ENCODE data around the gene SKI.
"Not testable (repeated sequence)": the region's sequence is repeated elsewhere in the genome, so short reads cannot be mapped to it uniquely, and the experiment has no call there.

The SKI gene

DNA sequence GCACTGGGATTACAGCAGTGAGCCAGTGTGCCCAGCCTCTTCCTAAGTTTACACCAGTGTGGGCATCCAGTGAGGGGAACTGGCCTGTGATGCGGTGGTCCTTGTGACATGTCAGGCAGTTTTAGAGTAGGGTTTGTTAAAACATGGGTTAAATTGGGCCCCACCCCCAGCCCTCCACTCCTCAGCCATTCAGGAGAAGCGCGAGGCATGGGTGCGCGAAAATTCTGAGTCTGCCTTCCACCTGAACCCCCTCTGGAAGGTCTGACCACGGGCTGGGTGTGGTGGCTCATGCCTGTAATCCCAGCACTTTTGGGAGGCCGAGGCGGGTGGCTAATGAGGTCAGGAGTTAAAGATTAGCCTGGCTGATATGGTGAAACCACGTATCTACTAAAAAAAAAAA lies 51.7 kb downstream of the SKI start:
- DNase-seq, result no peak

DNA sequence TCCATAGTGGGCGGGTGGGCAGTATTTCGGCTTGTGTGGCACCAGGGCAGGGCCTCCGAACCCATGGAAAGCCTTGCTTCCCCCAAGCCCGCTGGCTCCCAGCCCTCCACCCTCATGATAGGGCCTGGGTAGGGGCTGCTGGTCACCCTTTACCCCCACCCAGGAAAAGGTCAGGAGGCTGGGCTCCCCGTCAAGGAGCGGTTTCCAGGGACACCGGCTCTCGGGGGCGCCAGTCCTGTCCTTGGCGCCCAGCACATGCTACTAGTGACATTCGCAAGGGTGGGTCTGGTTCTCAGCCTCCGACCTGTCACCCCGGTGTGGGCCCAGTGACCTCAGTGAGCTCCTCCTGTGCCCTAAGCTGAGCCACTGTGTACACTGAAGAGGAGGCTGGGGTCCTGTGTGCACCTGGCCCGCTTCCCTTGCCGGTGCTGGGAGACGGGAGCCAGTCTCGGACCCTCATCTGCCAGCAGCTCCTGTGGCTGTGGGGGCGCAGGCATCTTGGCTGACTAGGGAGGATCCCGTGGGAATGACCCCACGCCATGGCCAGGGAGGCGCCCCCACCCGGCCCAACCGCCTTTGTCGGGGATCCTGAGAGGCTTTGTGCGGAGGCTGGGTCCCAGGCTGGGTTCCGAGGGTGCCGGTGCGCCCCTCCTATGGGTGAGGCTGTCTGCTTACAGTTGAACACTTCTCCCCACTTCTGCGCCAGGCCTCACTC lies 54.6 kb downstream of the SKI start:
- DNase-seq, result no peak

DNA sequence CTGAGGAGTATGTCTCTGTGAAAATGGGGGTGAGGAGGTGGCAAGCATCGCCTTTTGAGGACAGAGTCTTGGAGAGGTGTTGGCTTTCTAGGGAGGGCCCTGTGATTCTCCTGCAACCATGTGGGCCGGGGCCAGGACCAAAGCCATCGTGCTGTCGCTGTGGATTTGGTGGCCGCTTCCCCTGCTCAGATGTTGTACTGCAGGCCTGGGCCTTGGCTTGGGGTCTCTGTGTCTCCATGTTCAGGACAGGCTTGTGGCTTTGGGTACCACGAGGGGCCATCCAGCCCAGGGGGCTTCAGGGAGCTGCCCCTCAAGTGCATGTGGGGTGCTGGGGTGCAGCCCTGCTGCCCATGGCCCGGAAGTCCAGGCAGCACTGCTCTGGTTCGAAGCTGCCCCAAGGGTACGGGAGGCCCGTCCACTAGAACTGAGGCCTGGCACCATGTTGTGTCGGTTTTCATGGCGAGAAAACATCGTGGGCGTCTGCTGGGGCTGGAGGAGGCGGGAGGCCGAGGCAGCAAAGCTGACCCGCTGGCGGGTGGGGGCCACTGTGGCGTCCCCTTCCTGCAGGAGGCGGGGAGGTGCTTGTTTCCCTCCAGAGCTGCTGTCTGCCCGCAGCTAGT lies 55.4 kb downstream of the SKI start:
- no peak for DNase-seq

DNA sequence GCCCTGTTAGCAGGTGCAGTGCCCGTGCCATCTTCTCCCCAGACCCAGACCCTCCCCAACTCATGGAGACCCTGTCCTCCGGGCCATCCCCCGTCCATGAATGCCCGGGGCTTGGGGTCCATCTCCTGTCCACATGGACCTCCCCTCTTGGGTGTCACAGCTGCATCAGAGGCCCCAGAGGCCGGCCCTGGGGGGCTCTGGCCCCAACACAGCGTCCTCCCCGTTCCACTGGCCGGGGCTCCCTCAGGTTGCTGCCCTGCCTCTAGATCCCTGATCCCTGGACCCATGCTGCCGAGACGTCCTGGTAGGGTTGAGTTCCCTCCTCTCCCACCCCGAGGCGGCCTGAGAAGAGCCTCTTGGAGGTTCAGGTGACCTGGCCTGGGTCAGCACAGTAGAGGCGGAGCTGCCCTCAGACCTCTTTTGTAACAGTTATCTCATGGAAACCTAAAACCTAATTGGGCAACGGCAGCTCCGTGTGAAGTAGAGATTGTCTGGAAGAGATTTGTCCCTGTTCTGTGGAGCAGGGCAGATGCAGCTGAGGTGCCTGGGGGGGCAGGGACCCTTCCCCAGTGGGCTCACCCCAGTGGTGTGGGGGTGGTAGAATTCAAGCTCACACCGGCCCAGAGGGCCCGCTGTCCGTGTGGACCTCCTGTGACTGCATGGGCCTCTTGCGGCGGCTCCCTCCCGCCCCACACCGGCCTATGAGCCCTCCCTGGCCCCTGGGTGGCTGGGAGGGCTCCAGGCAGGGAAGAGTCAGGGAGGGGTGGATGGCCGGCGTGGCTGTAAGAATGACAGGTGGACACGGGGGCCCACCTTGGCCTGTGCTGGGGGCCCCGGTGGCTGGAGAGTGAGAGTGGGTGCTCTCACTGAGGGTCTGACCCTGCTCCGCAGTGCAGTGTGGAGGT lies 56.1 kb downstream of the SKI start:
- DNase-seq, result no peak

DNA sequence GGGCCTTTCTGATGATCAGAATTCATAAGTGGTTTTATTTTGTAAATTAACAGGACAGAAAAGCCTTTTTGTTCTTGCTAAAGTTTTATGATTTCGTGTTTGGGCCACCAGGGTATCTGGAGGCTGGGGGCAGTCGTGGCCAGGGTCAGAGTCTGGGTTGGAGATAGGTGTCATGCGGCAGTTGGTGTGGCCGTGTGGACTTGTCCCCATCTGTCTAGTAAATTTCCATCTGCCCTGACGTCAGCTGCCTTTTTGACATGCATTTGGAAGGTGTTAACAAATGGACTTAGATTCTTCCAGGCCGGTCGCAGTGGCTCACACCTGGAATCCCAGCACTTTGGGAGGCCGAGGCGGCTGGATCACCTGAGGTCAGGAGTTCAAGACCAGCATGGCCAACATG lies 56.8 kb downstream of the SKI start:
- DNase-seq, result no peak

DNA sequence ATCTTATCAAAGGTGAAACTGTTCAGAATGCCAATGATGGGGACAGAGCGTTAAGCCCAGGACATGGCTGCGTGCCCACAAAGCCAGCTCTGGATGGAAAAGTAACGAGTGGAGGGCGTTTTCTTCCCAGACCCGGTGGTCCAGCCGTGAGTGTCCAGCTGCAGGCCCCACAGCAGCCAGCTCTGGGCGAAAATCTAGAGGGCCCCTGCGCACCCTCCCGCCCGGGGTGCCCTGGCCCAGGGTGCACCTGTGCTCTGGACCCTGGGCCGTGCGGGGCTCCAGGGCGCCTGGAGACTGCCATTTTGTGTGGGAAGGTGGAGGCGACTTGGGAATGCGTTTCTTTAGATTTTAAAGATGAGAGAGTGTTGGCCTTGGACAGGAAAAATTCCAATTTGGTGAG lies 58.8 kb downstream of the SKI start:
- no peak for DNase-seq

DNA sequence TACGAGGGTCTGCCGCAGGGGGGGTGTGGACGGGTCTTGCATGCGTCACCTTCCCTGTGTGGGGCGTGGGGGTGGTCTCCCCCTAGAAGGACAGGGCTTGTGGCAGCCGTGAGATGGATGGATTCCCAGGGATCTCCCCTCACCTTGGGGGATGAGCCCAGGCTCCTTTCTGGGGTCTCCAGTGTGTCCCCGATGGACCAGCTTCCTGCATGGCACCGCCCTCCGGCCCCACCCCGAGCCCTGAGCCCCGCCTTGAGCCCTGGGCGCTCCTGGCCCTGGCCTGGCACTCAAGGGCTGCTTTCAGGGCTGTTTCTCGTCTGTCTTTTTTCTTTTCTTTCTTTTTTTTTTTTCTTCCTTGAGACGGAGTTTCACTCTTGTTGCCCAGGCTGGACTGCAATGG lies 59.5 kb downstream of the SKI start:
- no peak for DNase-seq

DNA sequence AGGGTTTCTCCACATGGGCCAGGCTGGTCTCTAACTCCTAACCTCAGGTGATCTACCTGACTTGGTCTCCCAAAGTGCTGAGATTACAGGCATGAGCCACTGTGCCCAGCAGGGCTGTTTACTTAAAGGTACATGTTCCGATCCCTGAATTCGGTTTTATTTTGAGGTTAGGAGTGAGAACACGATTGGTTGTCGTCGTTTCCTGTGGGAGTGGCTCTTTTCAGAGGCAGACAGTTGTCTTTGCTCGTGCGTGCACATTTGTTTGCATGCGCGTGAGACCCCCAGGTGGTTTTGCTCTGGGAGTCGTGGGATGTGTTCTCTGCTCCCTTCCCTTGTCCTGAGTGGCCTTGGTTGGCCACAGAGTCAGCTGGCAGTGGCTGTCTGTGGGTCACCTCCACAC lies 60.2 kb downstream of the SKI start:
- DNase-seq, result no peak

DNA sequence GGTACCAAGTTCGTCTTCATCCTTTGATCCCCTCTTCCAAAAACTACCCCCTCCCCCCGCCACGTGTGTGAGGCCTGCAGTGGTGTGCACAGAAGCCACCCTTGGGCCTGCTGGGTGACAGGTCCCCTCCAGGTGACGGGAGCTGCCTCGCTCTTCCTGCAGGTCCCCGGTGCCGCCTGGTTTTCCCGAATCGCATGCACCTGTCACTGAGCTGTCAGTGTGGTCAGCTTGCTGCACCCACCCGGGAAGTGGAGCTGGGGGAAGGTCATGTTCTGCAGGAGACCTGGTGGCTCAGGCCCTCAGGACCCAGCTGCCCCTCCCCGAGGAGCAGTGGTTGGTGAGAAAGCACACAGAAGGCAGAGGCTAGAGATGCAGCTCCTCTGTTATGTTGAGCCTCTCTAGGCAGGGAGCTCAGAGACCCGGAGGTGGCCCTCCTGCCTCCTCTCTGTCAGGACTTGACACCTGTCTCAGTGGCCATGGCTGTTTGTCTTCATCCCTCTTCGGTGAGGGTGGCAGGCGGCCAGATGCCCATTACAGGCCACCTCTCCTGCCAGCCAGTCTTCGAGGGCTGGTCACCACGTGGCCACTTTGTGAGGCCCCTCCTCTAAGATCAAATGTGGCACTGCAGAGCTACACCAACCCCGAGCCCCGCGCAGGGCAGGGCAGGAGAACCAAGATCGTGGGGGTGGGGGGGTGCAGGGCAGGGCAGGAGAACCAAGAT lies 60.9 kb downstream of the SKI start:
- DNase-seq, result no peak

DNA sequence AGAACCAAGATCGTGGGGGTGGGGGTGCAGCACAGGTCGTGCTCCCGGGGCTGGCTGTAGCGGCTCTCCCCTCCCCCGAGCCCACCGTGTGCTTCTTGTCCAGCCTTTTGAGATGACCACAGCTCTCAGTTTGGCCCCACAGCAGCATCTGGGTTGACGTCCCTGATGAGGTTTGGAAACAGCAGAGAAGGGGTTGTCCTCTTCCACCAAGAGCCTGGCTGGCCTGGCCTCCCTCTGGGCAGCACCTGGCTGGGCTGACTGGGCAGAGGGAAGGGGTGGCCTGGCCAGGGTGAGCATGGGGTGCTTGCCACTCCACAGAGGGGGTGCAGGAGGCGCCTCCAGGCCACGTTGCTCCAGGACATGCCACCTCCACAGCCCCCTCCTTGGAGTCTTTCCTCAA lies 61.5 kb downstream of the SKI start:
- DNase-seq, result no peak

DNA sequence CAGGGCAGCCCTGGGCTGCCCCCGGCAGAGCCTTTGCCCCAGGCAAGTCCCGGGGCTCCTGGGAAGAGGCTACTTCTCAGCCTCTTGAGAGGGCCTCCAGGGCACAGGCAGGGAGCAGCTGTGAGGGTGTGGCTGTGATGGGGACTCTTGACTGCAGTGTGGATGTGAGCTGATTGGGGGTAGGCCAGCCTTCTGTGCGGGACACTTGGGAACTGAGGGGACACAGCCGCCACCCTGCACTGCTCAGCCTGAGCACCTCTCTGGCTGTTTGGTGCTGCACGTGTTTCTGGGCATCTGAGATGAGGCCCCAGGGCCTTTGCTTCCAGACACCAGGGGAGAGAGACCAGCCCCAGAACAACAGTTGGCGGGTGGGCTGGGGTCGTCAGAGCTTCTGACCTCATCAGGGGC lies 62.1 kb downstream of the SKI start:
- no peak for DNase-seq

DNA sequence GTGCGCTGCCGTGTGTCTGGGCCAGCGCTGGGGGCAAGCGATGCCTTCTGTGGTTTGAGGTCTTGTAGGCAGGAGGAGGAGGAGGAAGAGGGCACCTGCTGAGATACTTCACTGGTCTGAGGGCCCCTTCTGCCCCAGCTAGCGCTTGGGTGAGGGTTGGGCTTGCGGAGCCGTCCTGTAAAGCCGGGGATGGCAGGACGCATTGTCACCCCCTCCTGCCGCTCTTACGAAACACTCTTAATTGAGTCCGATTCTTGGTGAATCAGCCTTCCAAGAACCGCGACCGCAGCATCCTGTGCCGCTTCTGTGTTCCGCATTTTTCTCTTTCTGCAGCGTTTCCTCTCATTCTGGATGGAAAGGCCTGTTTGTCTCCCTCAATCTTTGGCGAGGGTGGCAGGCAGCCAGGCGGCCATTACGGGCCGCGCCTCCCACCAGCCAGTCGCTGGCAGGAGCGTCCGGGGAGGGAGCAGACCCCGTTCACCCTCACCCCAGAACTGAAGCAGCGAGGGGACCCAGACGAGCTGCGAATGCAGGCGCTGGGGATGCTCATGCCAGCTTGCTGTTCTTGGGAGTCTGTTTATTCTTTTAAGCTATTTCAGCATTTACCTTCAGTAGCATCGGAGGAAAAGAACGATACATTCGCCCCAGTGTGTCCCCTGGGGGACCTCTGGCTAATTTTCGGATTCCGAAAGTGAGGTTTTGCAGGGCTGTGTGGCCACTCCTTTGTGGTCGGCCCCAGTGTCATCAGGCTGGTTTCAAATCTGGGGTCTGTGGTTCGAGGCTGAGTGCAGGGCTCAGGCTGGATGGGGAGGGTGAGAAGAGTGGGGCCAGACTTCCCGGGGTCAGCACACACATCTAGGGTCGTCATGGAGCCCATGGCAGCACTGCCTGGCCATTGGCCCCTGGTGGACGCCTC lies 62.7 kb downstream of the SKI start:
- no peak for DNase-seq

DNA sequence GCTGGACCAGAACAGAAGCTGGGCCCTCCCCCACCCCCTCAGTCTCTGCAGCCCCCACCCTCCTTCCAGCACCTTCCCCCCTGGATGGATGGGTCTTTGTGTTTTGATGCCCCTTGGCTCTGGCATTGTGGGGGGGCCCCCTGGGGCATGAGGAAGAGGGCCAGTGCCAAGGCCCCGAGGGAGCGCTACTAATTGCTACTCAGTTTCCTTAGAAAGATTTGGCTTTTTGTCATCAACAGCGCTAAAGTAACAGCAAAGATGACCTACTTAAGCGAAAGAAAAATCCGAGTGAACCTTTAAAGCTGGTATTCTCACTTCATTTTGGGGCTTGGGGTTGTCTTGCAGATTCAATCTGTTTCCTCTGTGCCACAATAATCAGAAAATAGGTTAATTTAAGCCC lies 63.5 kb downstream of the SKI start:
- DNase-seq, result no peak

DNA sequence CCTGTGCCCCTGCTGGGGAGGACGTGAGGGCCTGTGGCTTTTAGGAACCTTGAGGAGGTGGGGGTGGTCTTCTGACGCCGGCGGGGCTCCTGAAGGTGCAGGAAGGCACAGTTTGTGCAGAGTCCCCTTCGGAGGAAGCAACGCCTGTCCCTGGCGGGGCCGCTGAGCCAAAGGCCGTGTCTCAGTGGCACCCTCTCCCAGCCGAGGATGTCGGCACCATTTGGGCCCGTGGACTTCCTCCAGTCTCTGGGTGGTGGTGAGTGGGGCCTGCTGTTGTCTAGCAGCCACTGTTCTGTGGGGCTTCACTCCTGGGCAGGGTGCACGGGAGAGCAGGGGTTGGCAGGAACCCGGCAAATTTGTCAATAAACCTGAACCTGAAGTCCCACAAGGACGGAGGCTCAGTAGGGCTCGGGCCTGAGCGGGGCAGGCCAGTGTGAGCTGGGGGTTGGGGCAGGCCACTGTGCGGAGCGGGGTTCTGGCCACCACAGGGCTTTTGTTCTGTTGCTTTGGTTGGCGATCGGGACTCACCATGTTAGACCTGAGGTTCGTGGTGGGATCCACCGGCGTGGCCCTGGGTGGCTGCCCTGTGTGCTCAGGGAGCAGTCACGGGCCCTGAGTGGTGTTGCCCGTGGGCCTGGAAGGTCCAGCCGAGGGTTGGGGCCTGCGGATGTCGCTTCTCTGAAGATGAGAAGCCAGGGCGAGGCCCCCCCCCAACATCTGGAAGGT lies 64.8 kb downstream of the SKI start:
- no peak for DNase-seq

DNA sequence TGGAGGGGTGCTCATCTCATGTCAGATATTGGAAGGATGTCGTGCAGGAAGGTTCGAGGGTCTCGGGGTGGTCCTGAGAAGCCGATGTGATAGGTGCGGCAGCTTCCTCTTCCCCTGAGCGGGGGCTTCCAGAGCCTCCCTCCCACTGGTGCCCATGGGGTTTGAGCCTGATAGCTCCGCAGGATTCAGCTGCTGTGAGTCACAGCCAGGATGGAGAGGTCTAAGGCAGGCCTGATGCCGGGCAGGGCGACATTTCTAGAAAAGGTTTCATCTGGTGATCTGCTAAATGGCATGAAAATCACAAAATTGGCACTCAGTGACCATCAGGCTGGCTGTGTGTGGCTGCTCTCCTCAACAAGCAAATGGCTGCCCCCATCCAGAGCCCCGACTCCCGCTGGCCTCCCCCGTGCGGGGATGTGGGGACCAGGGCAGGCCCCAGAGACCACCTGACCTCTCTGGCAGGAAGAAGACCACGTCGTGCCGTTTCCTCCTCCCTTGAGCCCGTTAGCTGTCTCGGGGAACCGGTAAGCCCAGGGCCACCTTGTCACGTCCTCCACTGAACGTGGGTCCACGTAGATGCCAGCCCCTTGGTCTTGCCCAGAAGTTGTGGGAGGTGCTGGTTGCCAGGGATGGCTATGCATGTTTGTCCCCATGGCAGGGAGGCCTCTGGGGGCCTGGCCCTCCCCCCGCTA lies 66.1 kb downstream of the SKI start:
- no peak for DNase-seq

DNA sequence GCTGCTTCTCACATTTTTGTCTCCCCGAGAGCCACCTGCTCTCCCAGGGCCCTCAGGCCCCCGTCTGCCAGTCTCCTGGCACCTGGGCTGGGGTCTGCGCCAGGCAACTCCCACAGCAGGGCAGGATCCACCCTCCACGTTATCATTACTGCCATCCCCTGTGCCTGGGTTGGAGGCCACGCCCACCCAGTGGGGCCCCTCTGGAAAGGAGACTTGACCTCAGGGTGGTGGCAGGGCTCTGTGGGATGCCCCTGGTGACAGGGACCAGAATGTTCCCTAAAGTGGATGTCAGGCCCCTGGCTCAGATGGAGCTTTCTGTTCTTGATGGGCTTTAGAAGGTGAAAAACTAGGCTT lies 66.6 kb downstream of the SKI start:
- DNase-seq, result no peak

DNA sequence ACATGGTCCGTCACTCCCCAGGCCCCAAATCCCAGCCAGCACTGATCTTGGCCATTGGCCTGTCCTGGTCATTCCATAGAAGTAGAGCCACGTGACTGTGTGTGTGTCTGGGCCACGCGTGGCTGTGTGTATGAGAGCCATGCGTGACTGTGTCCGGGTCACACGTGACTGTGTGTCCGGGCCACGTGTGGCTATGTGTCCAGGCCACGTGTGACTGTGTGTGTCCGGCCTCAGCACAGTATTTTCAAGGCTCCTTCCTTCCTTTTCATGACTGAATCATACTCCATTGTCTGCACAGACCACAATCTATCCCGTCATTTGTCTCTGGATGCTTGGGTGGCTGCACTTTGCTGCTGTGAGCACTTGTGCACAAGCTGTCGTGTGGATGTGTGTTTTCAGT lies 67.4 kb downstream of the SKI start:
- DNase-seq, result no peak

DNA sequence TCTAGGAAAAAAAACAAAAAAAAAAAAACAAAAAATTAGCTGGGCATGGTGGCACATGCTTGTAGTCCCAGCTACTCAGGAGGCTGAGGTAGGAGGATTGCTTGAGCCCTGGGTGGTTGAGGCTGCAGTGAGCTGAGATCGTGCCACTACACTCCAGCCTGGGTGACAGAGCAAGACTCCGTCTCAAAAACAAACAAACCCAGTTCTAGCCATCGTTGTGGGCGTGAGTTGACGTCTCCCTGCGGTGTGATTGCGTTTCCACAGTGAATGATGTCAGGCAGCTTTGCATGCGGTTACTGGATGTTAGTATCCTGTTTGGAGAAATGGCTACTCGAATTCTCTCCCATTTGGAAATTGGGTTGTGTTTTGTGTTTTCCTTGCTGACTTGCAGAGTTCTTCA lies 68.1 kb downstream of the SKI start:
- not testable (repeated sequence) for DNase-seq

DNA sequence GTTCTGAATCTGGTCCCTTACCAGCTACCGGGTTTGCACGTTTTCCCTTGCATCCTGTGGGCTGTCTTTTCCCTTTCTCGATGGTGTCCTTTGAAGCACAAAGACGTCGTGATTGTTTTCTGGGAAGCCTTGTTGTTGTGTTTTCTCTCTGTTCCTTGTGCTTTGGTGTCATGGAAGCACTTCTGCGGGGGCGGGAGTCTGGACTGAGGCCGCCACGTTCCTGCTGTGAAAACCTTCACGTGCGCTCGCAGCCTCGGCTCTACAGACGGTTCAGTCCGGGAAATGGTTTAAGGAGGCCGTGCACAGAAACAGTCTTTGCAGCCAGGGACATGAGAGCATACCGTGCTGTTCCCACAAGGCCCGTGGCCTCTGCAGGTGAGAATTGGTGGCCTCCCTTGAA lies 68.5 kb downstream of the SKI start:
- no peak for DNase-seq

DNA sequence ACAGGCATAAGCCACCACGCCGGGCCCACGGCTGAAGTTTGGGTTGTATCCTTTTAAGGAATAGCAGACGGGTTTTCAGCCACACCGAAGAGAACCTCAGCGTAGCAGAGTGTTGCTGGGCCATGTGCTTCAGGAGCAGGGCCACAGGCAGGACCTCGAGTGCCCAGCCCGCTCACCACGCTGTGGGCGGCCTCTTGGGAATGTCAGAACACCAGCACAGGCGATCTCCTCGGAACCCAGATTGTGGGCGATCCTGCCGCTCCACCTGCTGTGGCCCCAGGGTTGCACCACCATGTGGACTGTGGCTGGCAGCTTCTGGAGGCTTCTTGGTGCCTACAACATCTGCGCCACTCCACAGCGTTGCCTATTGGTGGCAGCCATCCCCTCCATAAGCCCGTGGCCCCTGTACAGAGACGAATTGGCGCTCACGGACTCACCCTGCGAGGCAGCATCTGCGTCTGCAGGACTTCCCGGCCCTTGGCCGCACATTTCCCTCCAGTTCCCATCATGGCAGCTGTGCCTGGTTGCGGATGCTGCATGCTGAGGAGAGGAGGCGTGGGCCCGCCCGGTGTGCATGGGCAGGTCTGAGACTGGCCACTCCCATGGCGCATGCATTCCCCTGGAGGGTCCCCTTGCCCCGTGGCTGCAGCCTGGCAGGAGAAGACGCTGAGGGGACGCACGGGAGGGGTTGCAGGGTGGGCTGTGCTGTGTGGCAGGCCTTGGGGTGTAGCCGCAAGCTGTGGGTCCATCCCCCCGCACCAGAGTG lies 69.3 kb downstream of the SKI start:
- DNase-seq, result no peak

Measured in NCI-H526 treated with DMSO at 0.1 percent for 48 hours (cell line).